Body of pancreas (tissue), 4 donors: ENCODE results near the gene IFNGR2.

Source experiments
- POLR2A ChIP-seq, 3 donors: fragments of 450-650 bp; IDR thresholded peaks; one replicate each; pipeline ENCODE4 v1.6.1; 2016; ENCODE audit warnings: antibody characterized with exemption in 3 of 3, mild to moderate bottlenecking in 2 of 3
- TF ChIP-seq, protein P1 (sequence below), 7 experiments: fragments of 450-650 bp in 4 of 7; fragments of 200-600 bp in 3 of 7; sonication (generic) in 3 of 7; IDR thresholded peaks; one replicate each; pipeline ENCODE4 v1.5.1; 2016 to 2019; ENCODE audit warnings: antibody characterized with exemption in 7 of 7

DNA sequence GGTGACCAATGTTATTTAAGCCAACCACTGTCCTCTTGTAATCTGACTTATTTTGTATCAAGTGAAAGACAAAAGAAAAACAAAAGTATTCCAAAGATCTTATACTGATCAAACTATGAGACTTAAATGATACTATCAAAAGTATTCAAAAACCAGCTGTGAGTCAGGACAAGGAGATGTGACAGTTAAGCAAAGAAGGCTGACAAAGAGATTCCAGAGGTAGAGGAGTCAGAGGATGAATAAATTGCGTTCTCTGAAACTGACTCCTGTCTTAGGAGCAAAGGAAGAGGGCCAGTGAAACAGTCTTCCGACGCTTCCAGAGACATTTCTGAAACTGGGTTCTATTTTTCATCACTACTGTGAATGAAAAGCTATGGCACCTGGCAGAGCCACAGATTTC lies 55.6 kb downstream of the IFNGR2 start:
- TF ChIP-seq, protein P1, sequence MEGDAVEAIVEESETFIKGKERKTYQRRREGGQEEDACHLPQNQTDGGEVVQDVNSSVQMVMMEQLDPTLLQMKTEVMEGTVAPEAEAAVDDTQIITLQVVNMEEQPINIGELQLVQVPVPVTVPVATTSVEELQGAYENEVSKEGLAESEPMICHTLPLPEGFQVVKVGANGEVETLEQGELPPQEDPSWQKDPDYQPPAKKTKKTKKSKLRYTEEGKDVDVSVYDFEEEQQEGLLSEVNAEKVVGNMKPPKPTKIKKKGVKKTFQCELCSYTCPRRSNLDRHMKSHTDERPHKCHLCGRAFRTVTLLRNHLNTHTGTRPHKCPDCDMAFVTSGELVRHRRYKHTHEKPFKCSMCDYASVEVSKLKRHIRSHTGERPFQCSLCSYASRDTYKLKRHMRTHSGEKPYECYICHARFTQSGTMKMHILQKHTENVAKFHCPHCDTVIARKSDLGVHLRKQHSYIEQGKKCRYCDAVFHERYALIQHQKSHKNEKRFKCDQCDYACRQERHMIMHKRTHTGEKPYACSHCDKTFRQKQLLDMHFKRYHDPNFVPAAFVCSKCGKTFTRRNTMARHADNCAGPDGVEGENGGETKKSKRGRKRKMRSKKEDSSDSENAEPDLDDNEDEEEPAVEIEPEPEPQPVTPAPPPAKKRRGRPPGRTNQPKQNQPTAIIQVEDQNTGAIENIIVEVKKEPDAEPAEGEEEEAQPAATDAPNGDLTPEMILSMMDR (IDR thresholded peaks at IDR 0.05), result no peak
- TF ChIP-seq POLR2A (IDR thresholded peaks at IDR 0.05), result no peak
